ENCODE measurements around the gene TEKTIP1.
"Not testable (repeated sequence)": the region's sequence is repeated elsewhere in the genome, so short reads cannot be mapped to it uniquely, and the experiment has no call there.

Gene TEKTIP1

GRCh38 chr19:3508121-3508661 lies 30.8 kb upstream of the TEKTIP1 start:
- DNase-seq, result not testable (repeated sequence)

- DNase-seq, result no peak
These were observed 30.0 kb upstream of the TEKTIP1 start for GRCh38 chr19:3508771-3509535.

GRCh38 chr19:3509566-3509989 lies 29.4 kb upstream of the TEKTIP1 start:
- DNase-seq, result peak; percentile 70

GRCh38 chr19:3510727-3511126 lies 28.2 kb upstream of the TEKTIP1 start:
- DNase-seq, result no peak

- no peak for DNase-seq
These were observed 27.3 kb upstream of the TEKTIP1 start for GRCh38 chr19:3511506-3512251.

- no peak for DNase-seq
These were observed 26.3 kb upstream of the TEKTIP1 start for GRCh38 chr19:3512562-3513228.

GRCh38 chr19:3513229-3514140 lies 25.5 kb upstream of the TEKTIP1 start:
- no peak for DNase-seq

GRCh38 chr19:3514930-3515329 lies 24.0 kb upstream of the TEKTIP1 start:
- no peak for DNase-seq

GRCh38 chr19:3515891-3516422 lies 23.0 kb upstream of the TEKTIP1 start:
- DNase-seq, result no peak

GRCh38 chr19:3516675-3517207 lies 22.2 kb upstream of the TEKTIP1 start:
- peak; percentile 71 for DNase-seq

- no peak for DNase-seq
These were observed 21.3 kb upstream of the TEKTIP1 start for GRCh38 chr19:3517638-3518037.

GRCh38 chr19:3518255-3518654 lies 20.7 kb upstream of the TEKTIP1 start:
- DNase-seq, result no peak

GRCh38 chr19:3518659-3519058 lies 20.3 kb upstream of the TEKTIP1 start:
- no peak for DNase-seq

- DNase-seq, result no peak
These were observed 19.8 kb upstream of the TEKTIP1 start for GRCh38 chr19:3519126-3519525.

GRCh38 chr19:3520166-3521103 lies 18.5 kb upstream of the TEKTIP1 start:
- no peak for DNase-seq

GRCh38 chr19:3521104-3521445 lies 17.9 kb upstream of the TEKTIP1 start:
- DNase-seq, result no peak

- DNase-seq, result no peak
These were observed 16.3 kb upstream of the TEKTIP1 start for GRCh38 chr19:3522421-3523360.

GRCh38 chr19:3523361-3524077 lies 15.5 kb upstream of the TEKTIP1 start:
- no peak for DNase-seq

All from activated effector memory CD4-positive, alpha-beta T cell treated with anti-CD3 and anti-CD28 coated beads, Interleukin-2, amount 50 U/mL, for 16 hours (primary cell).